ENCODE results near the gene IFI27L1.

Gene IFI27L1

DNA sequence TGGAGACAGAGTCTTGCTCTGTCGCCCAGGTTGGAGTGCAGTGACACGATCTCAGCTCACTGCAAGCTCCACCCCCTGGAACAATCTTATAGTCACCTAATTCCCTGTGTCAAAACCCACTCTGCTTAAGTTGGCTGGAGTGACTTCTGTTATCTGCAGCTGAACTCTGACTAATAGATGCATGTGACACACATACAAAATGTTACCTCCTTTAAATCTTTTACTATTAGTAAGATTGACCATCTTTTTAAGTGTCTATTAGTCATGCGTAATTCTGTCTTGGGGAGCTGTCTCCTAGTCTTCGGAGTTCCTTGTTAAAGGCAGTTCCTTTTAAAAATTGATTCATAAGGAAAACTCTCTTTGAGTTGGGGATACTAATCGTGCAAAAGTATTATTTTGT lies 7.4 kb downstream of the IFI27L1 start:
- H3K36me3 Mint-ChIP-seq = peaks cover 6% of the 10 kb centered on the region
- no peaks in the 10 kb centered on the region for H3K4me1 Mint-ChIP-seq (ENCODE audit: low read depth)
- peaks cover 4% of the 10 kb centered on the region for H3K9me3 Mint-ChIP-seq (ENCODE audit: low read depth)
- H3K27me3 Mint-ChIP-seq = no peaks in the 10 kb centered on the region
- no peak overlapping the region for H3K27ac Mint-ChIP-seq
- H3K4me3 Mint-ChIP-seq = no peak overlapping the region

- Mint-ChIP-seq H3K9me3 (ENCODE audit: low read depth) (peaks cover 4% of the 10 kb centered on the region), H3K27ac (no peak overlapping the region), H3K4me3 (no peak overlapping the region), H3K27me3 (no peaks in the 10 kb centered on the region), H3K4me1 (ENCODE audit: low read depth) (no peaks in the 10 kb centered on the region), H3K36me3 (peaks cover 5% of the 10 kb centered on the region)
These were observed 8.4 kb downstream of the IFI27L1 start for GRCh38 chr14:94089479-94089878.

- Mint-ChIP-seq H3K27ac (no peak overlapping the region), H3K4me3 (no peak overlapping the region), H3K36me3 (peaks cover 4% of the 10 kb centered on the region), H3K4me1 (ENCODE audit: low read depth) (no peaks in the 10 kb centered on the region), H3K9me3 (ENCODE audit: low read depth) (no peaks in the 10 kb centered on the region), H3K27me3 (no peaks in the 10 kb centered on the region)
These were observed 12.3 kb downstream of the IFI27L1 start for GRCh38 chr14:94093418-94093817.

DNA sequence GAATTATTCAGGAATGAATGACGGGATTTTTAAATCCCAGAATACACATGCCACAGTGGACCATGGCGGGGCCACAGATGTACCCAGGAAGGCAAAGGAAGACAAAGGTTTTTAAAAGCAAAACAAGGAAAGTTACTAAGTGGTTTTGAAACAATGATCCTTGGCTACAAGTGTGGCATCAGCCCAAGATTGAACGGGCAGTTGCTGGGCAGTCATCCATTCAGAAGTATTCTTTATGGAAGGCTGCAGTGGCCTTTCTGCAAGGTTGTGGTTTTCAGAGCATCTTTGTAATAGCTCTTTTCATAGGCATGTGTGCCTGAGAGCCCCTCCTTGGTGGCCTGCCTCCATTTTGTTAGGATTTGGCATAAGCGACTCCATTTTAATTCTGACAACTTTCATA lies 16.0 kb downstream of the IFI27L1 start:
- Mint-ChIP-seq H3K27me3 (no peaks in the 10 kb centered on the region), H3K4me1 (ENCODE audit: low read depth) (no peaks in the 10 kb centered on the region), H3K4me3 (no peak overlapping the region), H3K9me3 (ENCODE audit: low read depth) (no peaks in the 10 kb centered on the region), H3K36me3 (peaks cover 6% of the 10 kb centered on the region), H3K27ac (no peak overlapping the region)

- Mint-ChIP-seq H3K27me3 (no peaks in the 10 kb centered on the region), H3K36me3 (peaks cover 6% of the 10 kb centered on the region), H3K4me3 (no peak overlapping the region), H3K27ac (no peak overlapping the region), H3K4me1 (ENCODE audit: low read depth) (no peaks in the 10 kb centered on the region), H3K9me3 (ENCODE audit: low read depth) (no peaks in the 10 kb centered on the region)
These were observed 17.3 kb downstream of the IFI27L1 start for GRCh38 chr14:94098326-94098992.

DNA sequence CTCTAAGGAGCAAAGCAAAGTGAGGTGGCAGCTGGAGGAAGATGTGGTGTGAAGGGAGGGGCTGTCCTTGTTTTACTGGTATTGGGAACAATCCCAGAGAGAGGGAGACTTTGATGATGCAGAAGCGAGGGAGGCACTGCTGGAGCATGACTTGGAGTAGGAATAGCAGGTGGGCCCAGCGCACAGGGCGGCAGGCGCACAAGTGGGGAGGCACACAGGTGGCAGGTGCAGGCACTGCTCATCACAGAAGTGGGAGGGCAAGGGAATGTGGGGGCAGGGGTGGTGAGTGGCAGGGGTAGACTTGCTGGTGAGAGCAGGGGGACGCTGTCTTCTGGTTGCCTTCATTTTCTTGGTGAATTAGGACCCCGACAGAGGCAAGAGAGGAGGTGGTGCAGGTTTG lies 17.9 kb downstream of the IFI27L1 start:
- H3K9me3 Mint-ChIP-seq (ENCODE audit: low read depth) = no peaks in the 10 kb centered on the region
- H3K36me3 Mint-ChIP-seq = peaks cover 6% of the 10 kb centered on the region
- H3K4me1 Mint-ChIP-seq (ENCODE audit: low read depth) = no peaks in the 10 kb centered on the region
- H3K4me3 Mint-ChIP-seq = no peak overlapping the region
- no peak overlapping the region for H3K27ac Mint-ChIP-seq
- H3K27me3 Mint-ChIP-seq = no peaks in the 10 kb centered on the region

GRCh38 chr14:94100847-94101246 lies 19.7 kb downstream of the IFI27L1 start:
- no peaks in the 10 kb centered on the region for H3K4me1 Mint-ChIP-seq (ENCODE audit: low read depth)
- H3K4me3 Mint-ChIP-seq = no peak overlapping the region
- no peaks in the 10 kb centered on the region for H3K27me3 Mint-ChIP-seq
- H3K9me3 Mint-ChIP-seq (ENCODE audit: low read depth) = no peaks in the 10 kb centered on the region
- H3K27ac Mint-ChIP-seq = no peak overlapping the region
- H3K36me3 Mint-ChIP-seq = peaks cover 4% of the 10 kb centered on the region

DNA sequence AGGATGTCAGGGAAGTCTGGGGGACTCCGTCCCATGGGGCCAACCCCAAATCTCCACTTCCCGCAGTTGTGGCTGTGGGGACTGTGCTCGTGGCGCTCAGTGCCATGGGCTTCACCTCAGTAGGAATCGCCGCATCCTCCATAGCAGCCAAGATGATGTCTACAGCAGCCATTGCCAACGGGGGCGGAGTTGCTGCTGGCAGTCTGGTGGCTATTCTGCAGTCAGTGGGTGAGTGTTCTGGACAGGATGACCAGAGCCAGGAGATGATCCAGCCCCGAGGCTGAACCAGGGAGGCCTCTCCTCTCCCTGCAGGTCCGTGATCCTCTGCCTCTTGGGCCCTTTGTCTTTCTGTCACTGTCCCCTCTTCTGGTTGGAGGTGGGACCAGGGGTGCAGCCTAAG lies 20.6 kb downstream of the IFI27L1 start:
- peaks cover 3% of the 10 kb centered on the region for H3K36me3 Mint-ChIP-seq
- no peak overlapping the region for H3K4me3 Mint-ChIP-seq
- no peaks in the 10 kb centered on the region for H3K9me3 Mint-ChIP-seq (ENCODE audit: low read depth)
- no peaks in the 10 kb centered on the region for H3K27me3 Mint-ChIP-seq
- H3K4me1 Mint-ChIP-seq (ENCODE audit: low read depth) = no peaks in the 10 kb centered on the region
- no peak overlapping the region for H3K27ac Mint-ChIP-seq

DNA sequence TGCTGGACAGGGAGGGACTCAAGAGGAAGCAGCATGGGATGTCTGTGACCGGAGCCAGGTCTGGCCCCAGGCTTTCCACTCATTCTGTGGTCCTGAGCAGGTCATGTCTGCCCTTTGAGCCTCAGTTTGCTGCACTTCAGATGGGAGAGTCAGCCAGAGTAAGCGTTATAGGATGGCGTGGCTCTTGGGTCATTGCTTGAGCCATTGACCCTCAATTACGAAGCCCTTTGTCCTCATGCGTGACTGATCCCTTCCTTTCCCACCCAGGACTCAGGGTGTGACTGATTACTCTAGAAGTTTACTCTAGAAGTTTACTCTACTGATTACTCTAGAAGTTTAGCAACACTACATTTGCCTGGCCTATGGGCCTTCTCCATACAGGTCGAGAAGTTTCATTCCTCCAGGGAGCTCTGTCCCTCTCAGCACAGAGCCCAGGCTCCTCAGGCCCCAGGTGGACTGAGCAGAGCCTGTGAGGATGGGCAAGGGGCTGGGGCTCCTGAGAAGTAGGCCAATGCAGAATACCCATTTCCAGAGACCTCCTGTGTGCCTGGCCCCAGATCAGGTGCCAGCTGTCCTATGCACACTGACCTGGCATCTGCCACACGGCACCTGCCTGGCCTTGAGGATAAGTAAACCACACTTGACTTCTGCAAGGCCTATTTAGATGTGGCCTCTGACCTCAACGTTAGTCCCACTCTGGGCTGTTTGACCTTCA lies 21.8 kb downstream of the IFI27L1 start:
- Mint-ChIP-seq H3K36me3 (peaks cover 3% of the 10 kb centered on the region), H3K4me3 (no peak overlapping the region), H3K27me3 (no peaks in the 10 kb centered on the region), H3K27ac (no peak overlapping the region), H3K9me3 (ENCODE audit: low read depth) (no peaks in the 10 kb centered on the region), H3K4me1 (ENCODE audit: low read depth) (no peaks in the 10 kb centered on the region)

GRCh38 chr14:94103554-94104150 lies 22.5 kb downstream of the IFI27L1 start:
- Mint-ChIP-seq H3K4me3 (no peak overlapping the region), H3K36me3 (peaks cover 5% of the 10 kb centered on the region), H3K27me3 (no peaks in the 10 kb centered on the region), H3K4me1 (ENCODE audit: low read depth) (no peaks in the 10 kb centered on the region), H3K9me3 (ENCODE audit: low read depth) (no peaks in the 10 kb centered on the region), H3K27ac (no peak overlapping the region)

- Mint-ChIP-seq H3K4me3 (no peak overlapping the region), H3K9me3 (ENCODE audit: low read depth) (no peaks in the 10 kb centered on the region), H3K4me1 (ENCODE audit: low read depth) (no peaks in the 10 kb centered on the region), H3K27ac (no peak overlapping the region), H3K36me3 (peaks cover 5% of the 10 kb centered on the region), H3K27me3 (no peaks in the 10 kb centered on the region)
These were observed 23.6 kb downstream of the IFI27L1 start for GRCh38 chr14:94104731-94105130.

GRCh38 chr14:94109915-94110250 lies 28.8 kb downstream of the IFI27L1 start:
- Mint-ChIP-seq H3K27me3 (no peaks in the 10 kb centered on the region), H3K4me3 (no peak overlapping the region), H3K4me1 (ENCODE audit: low read depth) (no peaks in the 10 kb centered on the region), H3K27ac (no peak overlapping the region), H3K9me3 (ENCODE audit: low read depth) (no peaks in the 10 kb centered on the region), H3K36me3 (peaks cover 3% of the 10 kb centered on the region)

DNA sequence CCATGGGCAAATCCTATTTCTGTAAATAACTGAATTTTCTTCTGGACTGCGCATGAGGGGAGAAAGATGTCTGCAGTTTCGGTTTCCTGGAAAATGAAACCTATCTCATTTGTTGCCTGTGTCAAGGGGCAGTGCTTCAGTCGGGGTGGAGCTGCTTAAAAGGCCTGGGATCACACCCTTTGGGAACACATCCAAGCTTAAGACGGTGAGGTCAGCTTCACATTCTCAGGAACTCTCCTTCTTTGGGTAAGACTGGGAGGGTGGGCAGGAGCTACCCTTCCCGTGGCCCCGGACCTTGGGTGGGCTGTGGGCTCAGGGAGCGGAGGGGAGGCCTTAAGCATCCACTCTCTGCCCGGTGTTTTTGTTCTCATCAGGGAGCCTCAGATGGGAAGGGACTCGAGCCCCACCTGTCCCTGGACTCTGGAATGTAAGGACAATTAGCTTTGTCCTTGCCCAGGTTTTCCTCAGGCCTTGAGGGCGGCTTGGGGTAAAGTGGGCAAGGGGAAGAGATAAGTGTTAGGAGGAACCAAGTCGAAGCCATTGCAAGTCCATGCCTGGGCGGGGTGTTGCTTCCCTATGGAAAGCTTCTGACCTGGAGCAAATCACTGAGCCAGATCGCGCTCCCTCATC lies 29.6 kb downstream of the IFI27L1 start, which contains the start of gene IFI27:
Gene IFI27 (plus strand): TSS at position 185 of the 630 bp plus-strand sequence.
- Mint-ChIP-seq H3K36me3 (peaks cover 3% of the 10 kb centered on the region), H3K27ac (no peak within 1 kb of the TSS), H3K9me3 (ENCODE audit: low read depth) (no peaks in the 10 kb centered on the region), H3K4me1 (ENCODE audit: low read depth) (no peaks in the 10 kb centered on the region), H3K4me3 (no peak within 1 kb of the TSS), H3K27me3 (no peaks in the 10 kb centered on the region)

DNA sequence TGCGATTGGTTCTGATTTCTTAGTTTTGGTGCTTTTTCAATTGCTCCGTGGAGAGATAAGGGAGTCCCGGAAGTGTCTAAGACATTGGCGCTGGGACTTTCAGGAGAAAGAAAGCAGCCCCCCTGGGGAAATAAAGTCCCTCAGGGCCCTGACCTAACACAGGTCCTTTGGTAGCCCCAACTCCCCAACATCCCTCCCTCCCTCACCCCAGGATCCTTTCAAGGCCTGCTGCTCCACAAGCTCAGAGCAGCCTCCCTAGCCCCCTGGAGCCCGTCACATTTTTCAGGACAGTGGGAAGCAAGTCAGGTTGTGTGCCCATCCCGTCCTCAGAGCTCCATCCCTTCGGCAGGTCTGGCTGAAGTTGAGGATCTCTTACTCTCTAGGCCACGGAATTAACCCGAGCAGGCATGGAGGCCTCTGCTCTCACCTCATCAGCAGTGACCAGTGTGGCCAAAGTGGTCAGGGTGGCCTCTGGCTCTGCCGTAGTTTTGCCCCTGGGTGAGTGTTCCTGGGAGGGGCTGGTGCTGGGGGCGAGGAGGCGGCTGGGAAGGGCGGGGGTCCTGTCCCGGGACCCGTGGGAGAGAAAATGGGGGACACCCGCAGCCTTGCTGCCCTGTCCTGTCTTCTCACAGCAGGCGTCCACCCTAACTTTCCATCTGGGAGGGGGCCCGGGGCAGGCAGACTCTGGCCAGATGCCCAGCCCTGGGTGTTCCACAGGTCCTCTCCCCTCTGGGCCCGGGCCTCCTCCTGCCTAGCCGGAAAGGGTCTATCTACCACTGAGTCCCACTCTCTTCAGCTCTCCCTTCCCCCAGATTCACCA lies 30.4 kb downstream of the IFI27L1 start:
- Mint-ChIP-seq H3K9me3 (ENCODE audit: low read depth) (no peaks in the 10 kb centered on the region), H3K4me3 (no peak overlapping the region), H3K36me3 (peaks cover 3% of the 10 kb centered on the region), H3K4me1 (ENCODE audit: low read depth) (no peaks in the 10 kb centered on the region), H3K27ac (no peak overlapping the region), H3K27me3 (peaks cover under 1% of the 10 kb centered on the region)

All from activated naive CD8-positive, alpha-beta T cell (primary cell).